Calu3 (cell line): ENCODE data around the gene VARS2. TPM values are rescaled to one million over a fixed set of nuclear protein-coding genes. Genes with fewer than 3 reads are reported as not detected.
"Not testable (repeated sequence)": the region's sequence is repeated elsewhere in the genome, so short reads cannot be mapped to it uniquely, and the experiment has no call there.

Experiments
- BruUV-seq: library from RNA; stranded (reverse); fragments of 400-500 nt; replicated peaks from 2 replicates; lab custom pipeline; 2021; lab: Mats Ljungman, UMichigan
- CTCF ChIA-PET: fragments of 300-600 bp; sonication (Branson Sonifier 250); formaldehyde crosslinking; loops from one replicate; lab custom pipeline; 2022; ENCODE audit warnings: antibody characterized with exemption; lab: Charles Lee
- DNase-seq: peaks from one replicate; pipeline ENCODE4 v3.0.0; 2022
- H3K27ac Mint-ChIP-seq: one replicate; pipeline ENCODE4 v1.8.0; 2022; ENCODE audit warnings: mixed read lengths; ENCODE audit not compliant: unreplicated experiment
- H3K27me3 Mint-ChIP-seq: one replicate; pipeline ENCODE4 v1.8.0; 2022; ENCODE audit warnings: mixed read lengths; ENCODE audit not compliant: unreplicated experiment
- H3K36me3 Mint-ChIP-seq: one replicate; pipeline ENCODE4 v1.8.0; 2022; ENCODE audit warnings: mild to moderate bottlenecking, moderate library complexity, mixed read lengths; ENCODE audit not compliant: insufficient read depth, unreplicated experiment
- H3K4me1 Mint-ChIP-seq: one replicate; pipeline ENCODE4 v1.8.0; 2022; ENCODE audit warnings: mild to moderate bottlenecking, low read depth, mixed read lengths; ENCODE audit not compliant: unreplicated experiment
- H3K4me3 Mint-ChIP-seq: one replicate; pipeline ENCODE4 v1.8.0; 2022; ENCODE audit warnings: mild to moderate bottlenecking, low read depth, moderate library complexity, mixed read lengths; ENCODE audit not compliant: unreplicated experiment
- H3K9me3 Mint-ChIP-seq: one replicate; pipeline ENCODE4 v1.8.0; 2022; ENCODE audit warnings: low read depth, mixed read lengths; ENCODE audit not compliant: unreplicated experiment
- CTCF ChIP-seq: fragments of 200-600 bp; IDR thresholded peaks from one replicate; pipeline ENCODE4 v1.8.0; 2022; ENCODE audit warnings: antibody characterized with exemption; ENCODE audit not compliant: unreplicated experiment
- intact Hi-C: fragments of 100-400 bp; cut with micrococcal nuclease; formaldehyde crosslinking; loops from one replicate; pipeline ENCODE4 v1.10.0; 2022; ENCODE audit not compliant: unreplicated experiment
- total RNA-seq: library from RNA; stranded (reverse); gene quantifications from 2 replicates; pipeline ENCODE4 v1.2.3, GENCODE V29; 2022

Gene VARS2
- total RNA-seq, 1 experiment from 2014 or later: 33.0 TPM

GRCh38 chr6:30966154-30966553 is 52.1 kb downstream of the VARS2 start:
- TF ChIP-seq CTCF: no peak
- no TSS peak for BruUV-seq
- CTCF ChIA-PET: interaction anchor here (1.3 kb wide), 1 partner anchor 20 kb away, joined by 4 read pairs; no protein-coding TSS in a partner anchor
- H3K9me3 Mint-ChIP-seq: peaks cover 4% of the 10 kb centered on the region
- no peaks in the 10 kb centered on the region for H3K36me3 Mint-ChIP-seq
- peaks cover 21% of the 10 kb centered on the region for H3K27me3 Mint-ChIP-seq
- H3K4me1 Mint-ChIP-seq: peaks cover 24% of the 10 kb centered on the region
- no peak overlapping the region for H3K27ac Mint-ChIP-seq
- no peak overlapping the region for H3K4me3 Mint-ChIP-seq
- DNase-seq: no peak
- intact Hi-C loops: no loop called here

GRCh38 chr6:30969171-30969570 is 55.1 kb downstream of the VARS2 start:
- H3K4me3 Mint-ChIP-seq, H3K27ac Mint-ChIP-seq, H3K4me1 Mint-ChIP-seq, H3K36me3 Mint-ChIP-seq, intact Hi-C loops, BruUV-seq, DNase-seq, H3K9me3 Mint-ChIP-seq: not testable (repeated sequence)
- CTCF ChIA-PET: interaction anchor here (1.4 to 1.8 kb wide), 2 partner anchors 13 to 102 kb away, joined by 4 to 5 read pairs; no protein-coding TSS in a partner anchor
- peaks cover 21% of the 10 kb centered on the region for H3K27me3 Mint-ChIP-seq

- no peak overlapping the region for H3K27ac Mint-ChIP-seq
- TF ChIP-seq CTCF: no peak
- no peaks in the 10 kb centered on the region for H3K4me1 Mint-ChIP-seq
- no peaks in the 10 kb centered on the region for H3K36me3 Mint-ChIP-seq
- no TSS peak for BruUV-seq
- no peak for DNase-seq
- peaks cover 12% of the 10 kb centered on the region for H3K27me3 Mint-ChIP-seq
- H3K4me3 Mint-ChIP-seq: no peak overlapping the region
- H3K9me3 Mint-ChIP-seq: peaks cover 2% of the 10 kb centered on the region
- CTCF ChIA-PET: no interaction called here
- intact Hi-C loops: no loop called here
These were observed 56.9 kb downstream of the VARS2 start for GRCh38 chr6:30970946-30971345.

- Mint-ChIP-seq H3K27ac (no peak overlapping the region), H3K4me3 (no peak overlapping the region)
- no peak for DNase-seq
These were observed 58.8 kb downstream of the VARS2 start for GRCh38 chr6:30972816-30973215.

More at GRCh38 chr6:30972816-30973215, 58.8 kb downstream of the VARS2 start:
- Mint-ChIP-seq H3K9me3 (peaks cover 2% of the 10 kb centered on the region), H3K36me3 (peaks cover under 1% of the 10 kb centered on the region), H3K27me3 (peaks cover 14% of the 10 kb centered on the region), H3K4me1 (no peaks in the 10 kb centered on the region)
- CTCF ChIA-PET: interaction anchor here (1.1 kb wide), 1 partner anchor 35 kb away, joined by 3 read pairs; no protein-coding TSS in a partner anchor
- TF ChIP-seq CTCF: no peak
- intact Hi-C loops: no loop called here
- BruUV-seq: no TSS peak
